GM12801 (cell line): ENCODE measurements around the gene RRM1.

Experiments used
- CTCF ChIP-seq: IDR thresholded peaks from one replicate; pipeline ENCODE4 v1.5.1; 2011; ENCODE audit warnings: control low read depth; ENCODE audit not compliant: insufficient read length; ENCODE audit errors: extremely low read depth

The RRM1 gene

DNA sequence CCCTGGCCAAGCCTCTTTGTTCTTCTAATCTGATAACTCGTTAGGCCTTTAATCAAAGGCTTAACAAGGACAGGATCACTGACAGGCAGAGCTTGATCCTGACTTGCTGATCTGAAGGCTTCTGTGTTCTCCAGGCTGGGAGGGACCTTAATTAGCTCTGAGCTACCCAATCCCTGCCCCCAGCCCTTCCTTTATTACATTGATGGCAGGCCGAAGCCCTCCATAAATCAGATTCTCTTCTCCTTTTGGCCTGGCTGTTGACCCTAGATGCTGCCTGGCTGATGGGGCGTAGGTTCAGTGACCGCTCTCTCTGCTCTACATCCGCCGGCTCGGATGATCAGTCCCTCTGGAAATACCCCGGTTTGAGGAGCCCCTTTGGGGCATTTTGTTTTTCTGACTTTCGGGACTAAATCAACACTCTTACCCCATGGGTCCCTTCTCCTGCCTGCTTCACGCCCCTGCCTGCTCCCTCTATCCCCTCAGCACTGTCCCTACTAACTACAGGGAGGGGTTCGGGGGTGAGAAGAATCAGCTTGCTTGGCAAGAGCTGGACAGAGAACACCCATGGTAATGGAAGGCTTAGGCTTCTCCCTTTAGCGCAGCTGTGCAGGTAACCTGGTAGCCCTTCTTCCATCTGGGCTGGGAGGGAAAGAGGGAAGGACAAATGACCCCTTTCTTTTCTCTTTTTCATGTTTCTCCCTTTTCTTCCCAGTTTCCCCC, 10.0 kb upstream of the RRM1 start:
- TF ChIP-seq CTCF, result no peak

- TF ChIP-seq CTCF, result no peak
These were observed 9.0 kb upstream of the RRM1 start for GRCh38 chr11:4085575-4085974.

GRCh38 chr11:4086575-4087353, 7.8 kb upstream of the RRM1 start:
- no peak for TF ChIP-seq CTCF

- no peak for TF ChIP-seq CTCF
These were observed 7.0 kb upstream of the RRM1 start for GRCh38 chr11:4087551-4087950.

DNA sequence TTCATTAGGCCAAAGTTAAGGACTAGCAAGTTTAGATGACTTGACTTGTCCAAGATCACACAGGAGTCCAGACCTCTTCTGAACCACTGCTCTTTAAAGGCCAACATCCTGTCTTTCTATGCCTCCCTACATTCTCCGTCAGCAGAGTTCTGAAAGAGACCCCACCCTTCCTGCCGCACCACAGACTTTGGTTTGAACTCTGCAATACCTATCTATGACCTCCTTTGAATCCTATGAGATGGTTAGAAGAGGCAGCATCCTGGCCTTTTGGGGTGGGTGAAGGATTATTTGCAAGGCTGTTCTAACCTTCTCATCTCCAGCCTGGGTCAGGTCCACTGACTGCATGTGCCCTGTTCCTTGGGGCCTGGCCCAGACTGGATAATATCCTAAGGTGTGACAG, 4.3 kb upstream of the RRM1 start:
- TF ChIP-seq CTCF, result no peak

GRCh38 chr11:4092026-4092425, 2.6 kb upstream of the RRM1 start:
- TF ChIP-seq CTCF, result no peak

DNA sequence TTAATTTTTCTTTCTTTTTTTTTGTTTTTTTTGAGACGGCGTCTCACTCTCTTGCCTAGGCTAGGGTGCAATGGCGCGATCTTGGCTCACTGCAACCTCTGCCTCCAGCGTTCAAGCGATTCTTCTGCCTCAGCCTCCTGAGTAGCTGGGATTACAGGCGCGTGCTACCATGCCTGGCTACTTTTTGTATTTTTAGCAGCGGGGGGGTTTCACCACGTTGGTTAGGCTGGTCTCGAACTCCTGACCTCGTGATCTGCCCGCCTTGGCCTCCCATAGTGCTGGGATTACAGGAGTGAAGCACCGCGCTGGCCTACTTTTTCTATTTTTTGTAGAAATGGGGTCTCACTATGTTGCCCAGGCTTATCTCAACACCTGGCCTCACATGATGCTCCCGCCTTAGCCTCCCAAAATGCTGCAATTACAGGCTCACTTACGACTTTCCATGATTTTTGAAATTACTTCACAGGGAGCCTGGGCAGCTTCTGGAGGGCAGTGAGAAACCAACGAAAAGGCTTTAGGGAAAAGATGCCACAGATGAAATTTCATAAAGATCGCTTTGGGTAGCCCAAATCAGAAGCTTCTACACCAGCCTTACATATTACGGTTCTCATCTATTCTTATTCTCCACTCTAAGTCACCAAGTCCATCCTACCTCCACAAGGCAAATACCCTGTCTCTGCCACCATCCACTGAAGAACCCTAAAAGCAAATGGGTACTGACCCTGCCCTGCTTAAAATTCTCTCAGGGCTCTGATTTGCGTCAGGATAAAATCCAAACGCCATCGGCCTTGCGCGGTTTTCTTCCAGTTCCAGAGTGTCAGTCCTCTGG, 866 bp upstream of the RRM1 start:
- no peak for TF ChIP-seq CTCF
